ENCODE data around the gene MYO18A. TPM values are rescaled to one million over a fixed set of nuclear protein-coding genes. Genes with fewer than 3 reads are reported as not detected.
A peak's percentile ranks its signal among the peaks of the same experiment; 100 is the strongest.

The MYO18A gene
- total RNA-seq, 1 donor from 2014 or later, result 465 TPM

DNA sequence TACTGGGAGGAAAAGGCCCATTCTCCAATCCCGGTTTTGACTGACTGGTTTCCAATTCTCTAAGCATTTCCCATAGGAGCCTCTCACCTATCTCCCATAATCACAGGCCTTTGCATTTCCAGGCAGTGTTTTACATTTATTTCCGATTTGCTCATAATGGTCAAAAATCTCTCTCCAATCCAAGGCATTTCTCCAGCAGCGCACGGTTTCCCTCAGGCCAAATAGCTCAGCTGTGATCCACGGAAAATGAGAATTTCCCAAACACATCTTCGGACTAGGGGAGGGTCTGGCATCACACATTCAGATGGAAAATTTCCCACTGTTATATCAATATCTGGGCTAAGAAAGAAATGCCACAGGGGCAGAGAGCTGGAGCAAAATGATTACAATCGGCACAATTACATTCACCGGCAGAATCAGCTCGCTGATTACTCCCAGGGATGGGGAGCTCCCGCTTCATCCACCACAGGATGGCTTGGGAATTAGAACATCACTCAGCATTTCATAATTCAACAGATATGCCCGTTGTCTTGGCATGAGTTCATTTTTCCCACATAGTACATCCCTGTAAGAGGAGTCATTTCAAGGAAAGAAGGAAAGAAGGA, 130.6 kb downstream of the MYO18A start:
- Mint-ChIP-seq H3K4me3 (ENCODE audit: unreplicated experiment) (no peak overlapping the region), H3K9me3 (ENCODE audit: unreplicated experiment) (peaks cover 7% of the 10 kb centered on the region), H3K27ac (ENCODE audit: unreplicated experiment) (no peak overlapping the region), H3K4me1 (ENCODE audit: low read depth, unreplicated experiment) (peaks cover 36% of the 10 kb centered on the region), H3K36me3 (ENCODE audit: unreplicated experiment) (no peaks in the 10 kb centered on the region), H3K27me3 (ENCODE audit: unreplicated experiment) (peaks cover 10% of the 10 kb centered on the region)
- DNase-seq, result no peak
- no peak for TF ChIP-seq CTCF (IDR thresholded peaks at IDR 0.05; ENCODE audit: partially characterized antibody, unreplicated experiment)

- Mint-ChIP-seq H3K4me1 (ENCODE audit: low read depth, unreplicated experiment) (peaks cover 34% of the 10 kb centered on the region), H3K9me3 (ENCODE audit: unreplicated experiment) (peaks cover 14% of the 10 kb centered on the region), H3K27me3 (ENCODE audit: unreplicated experiment) (peaks cover 6% of the 10 kb centered on the region), H3K4me3 (ENCODE audit: unreplicated experiment) (peak overlapping the region; percentile 58), H3K36me3 (ENCODE audit: unreplicated experiment) (no peaks in the 10 kb centered on the region), H3K27ac (ENCODE audit: unreplicated experiment) (peak overlapping the region; percentile 93)
- TF ChIP-seq CTCF (IDR thresholded peaks at IDR 0.05; ENCODE audit: partially characterized antibody, unreplicated experiment), result no peak
- peak; percentile 62 for DNase-seq
Observed at GRCh38 chr17:29048440-29049368, 131.5 kb downstream of the MYO18A start.

GRCh38 chr17:29046473-29046839, 133.7 kb downstream of the MYO18A start:
- Mint-ChIP-seq H3K9me3 (ENCODE audit: unreplicated experiment) (peaks cover 14% of the 10 kb centered on the region), H3K27me3 (ENCODE audit: unreplicated experiment) (peaks cover 5% of the 10 kb centered on the region), H3K36me3 (ENCODE audit: unreplicated experiment) (no peaks in the 10 kb centered on the region), H3K4me3 (ENCODE audit: unreplicated experiment) (no peak overlapping the region), H3K4me1 (ENCODE audit: low read depth, unreplicated experiment) (peaks cover 41% of the 10 kb centered on the region), H3K27ac (ENCODE audit: unreplicated experiment) (no peak overlapping the region)
- DNase-seq, result no peak
- TF ChIP-seq CTCF (IDR thresholded peaks at IDR 0.05; ENCODE audit: partially characterized antibody, unreplicated experiment), result no peak

DNA sequence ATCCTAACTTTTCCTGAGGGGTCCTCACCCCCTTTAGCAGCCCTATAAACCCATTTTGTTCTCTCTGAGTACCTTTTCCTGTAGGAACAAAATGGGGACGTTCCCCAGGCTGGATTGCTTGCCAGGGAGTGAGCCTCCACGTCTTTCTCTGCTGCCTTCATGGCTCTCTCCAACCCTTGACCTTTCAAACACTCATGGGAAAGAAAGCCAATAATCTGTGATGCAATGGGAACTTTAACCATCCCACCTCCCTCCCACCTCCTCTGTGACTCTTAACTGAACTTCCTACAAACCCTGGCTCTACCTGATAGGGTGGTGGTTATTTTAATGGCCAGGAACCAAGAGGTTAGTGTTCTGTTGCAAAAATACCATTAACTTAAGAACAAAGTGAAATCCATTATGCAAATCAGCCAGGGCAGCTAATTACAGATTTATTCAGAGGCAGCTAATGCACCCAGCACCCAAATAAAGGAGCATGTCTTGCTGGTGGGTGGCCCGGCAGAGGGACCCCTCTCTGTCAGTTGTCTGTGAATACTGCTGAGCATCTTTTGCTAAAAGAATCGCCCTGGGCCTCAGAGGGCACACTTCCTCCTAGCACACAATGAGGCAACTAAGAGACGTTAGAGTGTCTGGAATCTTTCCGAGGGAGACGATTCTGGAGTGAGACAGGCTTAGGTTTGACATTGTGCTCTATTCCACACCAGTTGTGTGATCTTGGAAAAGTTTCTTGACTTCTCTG, 134.3 kb downstream of the MYO18A start:
- no peak for TF ChIP-seq CTCF (IDR thresholded peaks at IDR 0.05; ENCODE audit: partially characterized antibody, unreplicated experiment)
- peaks cover 5% of the 10 kb centered on the region for H3K27me3 Mint-ChIP-seq (ENCODE audit: unreplicated experiment)
- no peak for DNase-seq
- H3K27ac Mint-ChIP-seq (ENCODE audit: unreplicated experiment), result no peak overlapping the region
- peaks cover 39% of the 10 kb centered on the region for H3K4me1 Mint-ChIP-seq (ENCODE audit: low read depth, unreplicated experiment)
- H3K4me3 Mint-ChIP-seq (ENCODE audit: unreplicated experiment), result no peak overlapping the region
- H3K36me3 Mint-ChIP-seq (ENCODE audit: unreplicated experiment), result no peaks in the 10 kb centered on the region
- H3K9me3 Mint-ChIP-seq (ENCODE audit: unreplicated experiment), result peaks cover 14% of the 10 kb centered on the region

Measured in glutamatergic neuron (in vitro differentiated cells).